Gastrocnemius medialis (tissue), 4 donors: ENCODE results near the gene PBX4. TPM values are rescaled to one million over a fixed set of nuclear protein-coding genes. Genes with fewer than 3 reads are reported as not detected.
A peak's percentile ranks its signal among the peaks of the same experiment; 100 is the strongest.

Source experiments
- ATAC-seq, 2 donors: fragments of 150-250 bp; one replicate each; pipeline ENCODE4 v1.9.1; 2016
- DNase-seq, 2 donors: peaks; one replicate each; pipeline ENCODE4 v3.0.0-alpha.2; 2019
- H3K27ac ChIP-seq, 4 donors: fragments of 200-600 bp; sonication (generic); 1 replicate in 1 of 4; 2 replicates in 3 of 4; pipeline ENCODE4 v1.5.1; 2016 to 2018; ENCODE audit warnings: mild to moderate bottlenecking in 2 of 4, moderate library complexity in 1 of 4
- H3K27me3 ChIP-seq, 3 donors: fragments of 200-600 bp; sonication (generic) in 2 of 3; 1 replicate in 1 of 3; 2 replicates in 2 of 3; pipeline versions ENCODE4 v1.5.1 to v1.6.0; 2016 to 2019; ENCODE audit warnings: mild to moderate bottlenecking in 1 of 3, moderate library complexity in 1 of 3
- H3K36me3 ChIP-seq, 2 donors: fragments of 200-600 bp; sonication (generic) in 1 of 2; one replicate each; pipeline ENCODE4 v1.5.1; 2017 to 2018
- H3K4me1 ChIP-seq, 2 donors: fragments of 200-600 bp; sonication (generic) in 1 of 2; one replicate each; pipeline ENCODE4 v1.5.1; 2016 to 2017; ENCODE audit warnings: mild to moderate bottlenecking in 2 of 2
- H3K4me3 ChIP-seq, 4 donors: fragments of 200-600 bp; sonication (generic) in 3 of 4; 1 replicate in 1 of 4; 2 replicates in 3 of 4; pipeline ENCODE4 v1.5.1; 2016 to 2019; ENCODE audit warnings: mild to moderate bottlenecking in 2 of 4
- H3K9me3 ChIP-seq, 3 donors: fragments of 200-600 bp; sonication (generic) in 2 of 3; 1 replicate in 1 of 3; 2 replicates in 2 of 3; pipeline ENCODE4 v1.5.1; 2016 to 2019
- POLR2A ChIP-seq, 2 donors: fragments of 450-650 bp; IDR thresholded peaks; one replicate each; pipeline ENCODE4 v1.6.1; 2017; ENCODE audit warnings: antibody characterized with exemption in 2 of 2, mild to moderate bottlenecking in 2 of 2, moderate library complexity in 2 of 2
- in situ Hi-C, 4 donors: fragments of 200-750 bp; cut with MboI; loops; one replicate each; pipeline versions ENCODE4 v1.15.0 to v1.8.0; 2017; ENCODE audit warnings: low sequenced_read_pairs in 4 of 4
- intact Hi-C: fragments of 100-400 bp; cut with DNase I; formaldehyde crosslinking; loops from one replicate; pipeline ENCODE4 v1.15.1; 2023; ENCODE audit warnings: low total_unique reads
- total RNA-seq, 4 donors: library from RNA; depleted of rRNA; stranded (reverse); fragments of >200 nt; gene quantifications; one replicate each; pipeline versions ENCODE4 v1.1.0 to v1.2.3, GENCODE V29; 2016
- TF ChIP-seq, protein P1 (sequence below), 5 experiments: fragments of 450-650 bp in 3 of 5; fragments of 200-600 bp in 2 of 5; sonication (generic) in 2 of 5; IDR thresholded peaks in 4 of 5; conservative IDR thresholded peaks in 1 of 5; 1 replicate in 4 of 5; 2 replicates in 1 of 5; pipeline ENCODE4 v1.5.1; 2016 to 2019; ENCODE audit warnings: antibody characterized with exemption in 5 of 5, mild to moderate bottlenecking in 3 of 5, moderate library complexity in 3 of 5

PBX4 gene
- total RNA-seq, 4 donors from 2014 or later, result not detected

DNA sequence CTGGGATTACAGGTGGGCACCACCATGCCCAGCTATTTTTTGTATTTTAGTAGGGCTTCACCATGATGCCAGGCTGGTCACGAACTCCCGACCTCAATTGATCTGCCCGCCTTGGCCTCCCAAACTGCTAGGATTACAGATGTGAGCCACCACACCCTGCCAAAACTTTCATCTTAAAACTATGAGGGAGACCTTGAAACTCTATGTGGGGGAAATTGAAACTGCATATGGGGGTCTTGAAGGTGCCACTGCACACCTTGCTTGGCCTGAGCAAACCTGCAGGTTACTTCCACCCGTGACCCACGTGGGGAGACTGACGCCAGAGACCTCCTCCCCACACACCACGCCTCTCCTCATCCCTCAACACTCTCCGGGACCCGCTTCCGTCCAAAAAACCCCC, 64.8 kb downstream of the PBX4 start:
- no peaks in the 10 kb centered on the region for H3K36me3 ChIP-seq
- in situ Hi-C loops (no loop called here), intact Hi-C loops (no loop called here)
- no peaks in the 10 kb centered on the region for H3K9me3 ChIP-seq
- no peaks in the 10 kb centered on the region for H3K4me1 ChIP-seq
- no peak overlapping the region for H3K4me3 ChIP-seq
- no peak overlapping the region for H3K27ac ChIP-seq
- peaks cover 10 to 13% (median 12%) of the 10 kb centered on the region in 3 donors for H3K27me3 ChIP-seq
- ATAC-seq (no peak), DNase-seq (no peak)
- TF ChIP-seq POLR2A (IDR thresholded peaks at IDR 0.05), result no peak
- TF ChIP-seq, protein P1, sequence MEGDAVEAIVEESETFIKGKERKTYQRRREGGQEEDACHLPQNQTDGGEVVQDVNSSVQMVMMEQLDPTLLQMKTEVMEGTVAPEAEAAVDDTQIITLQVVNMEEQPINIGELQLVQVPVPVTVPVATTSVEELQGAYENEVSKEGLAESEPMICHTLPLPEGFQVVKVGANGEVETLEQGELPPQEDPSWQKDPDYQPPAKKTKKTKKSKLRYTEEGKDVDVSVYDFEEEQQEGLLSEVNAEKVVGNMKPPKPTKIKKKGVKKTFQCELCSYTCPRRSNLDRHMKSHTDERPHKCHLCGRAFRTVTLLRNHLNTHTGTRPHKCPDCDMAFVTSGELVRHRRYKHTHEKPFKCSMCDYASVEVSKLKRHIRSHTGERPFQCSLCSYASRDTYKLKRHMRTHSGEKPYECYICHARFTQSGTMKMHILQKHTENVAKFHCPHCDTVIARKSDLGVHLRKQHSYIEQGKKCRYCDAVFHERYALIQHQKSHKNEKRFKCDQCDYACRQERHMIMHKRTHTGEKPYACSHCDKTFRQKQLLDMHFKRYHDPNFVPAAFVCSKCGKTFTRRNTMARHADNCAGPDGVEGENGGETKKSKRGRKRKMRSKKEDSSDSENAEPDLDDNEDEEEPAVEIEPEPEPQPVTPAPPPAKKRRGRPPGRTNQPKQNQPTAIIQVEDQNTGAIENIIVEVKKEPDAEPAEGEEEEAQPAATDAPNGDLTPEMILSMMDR (IDR thresholded peaks at IDR 0.05 in 4 of 5, conservative IDR thresholded peaks at IDR 0.05 in 1 of 5), result no peak

GRCh38 chr19:19552798-19553197, 65.7 kb downstream of the PBX4 start:
- intact Hi-C loops, result no loop called here
- no peaks in the 10 kb centered on the region for H3K4me1 ChIP-seq
- ATAC-seq (no peak), DNase-seq (no peak)
- H3K9me3 ChIP-seq, result no peaks in the 10 kb centered on the region
- peaks cover 16 to 20% (median 18%) of the 10 kb centered on the region in 3 donors for H3K27me3 ChIP-seq
- no peak overlapping the region for H3K4me3 ChIP-seq
- in situ Hi-C loops, result no loop called here
- no peak for TF ChIP-seq POLR2A (IDR thresholded peaks at IDR 0.05)
- TF ChIP-seq, protein P1 (IDR thresholded peaks at IDR 0.05 in 4 of 5, conservative IDR thresholded peaks at IDR 0.05 in 1 of 5), result peak in 1 of 5 experiments; percentile 37
- H3K36me3 ChIP-seq, result no peaks in the 10 kb centered on the region
- H3K27ac ChIP-seq, result no peak overlapping the region

DNA sequence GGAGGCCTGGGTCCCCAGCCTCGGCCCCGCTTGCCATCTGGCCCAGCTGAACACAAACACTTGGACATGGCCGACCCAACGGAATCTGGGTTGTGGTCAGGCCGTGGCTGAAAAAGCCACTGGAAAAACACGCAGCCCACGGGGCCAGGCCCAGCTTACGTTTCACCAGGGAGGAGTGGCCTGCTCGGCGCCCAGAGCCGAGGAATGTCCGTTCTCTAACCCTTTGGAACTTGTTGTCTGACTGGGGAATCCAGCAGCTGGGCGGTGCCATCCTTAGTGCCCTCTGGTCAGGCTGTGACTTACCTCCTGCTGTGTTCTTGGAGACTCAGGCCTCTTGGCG, 66.7 kb downstream of the PBX4 start:
- TF ChIP-seq POLR2A (IDR thresholded peaks at IDR 0.05), result no peak
- TF ChIP-seq, protein P1 (IDR thresholded peaks at IDR 0.05 in 4 of 5, conservative IDR thresholded peaks at IDR 0.05 in 1 of 5), result no peak
- in situ Hi-C loops (no loop called here), intact Hi-C loops (no loop called here)
- H3K4me3 ChIP-seq, result no peak overlapping the region
- no peaks in the 10 kb centered on the region for H3K9me3 ChIP-seq
- H3K27me3 ChIP-seq, result peaks cover 16 to 23% (median 21%) of the 10 kb centered on the region in 3 donors
- H3K27ac ChIP-seq, result no peak overlapping the region
- no peaks in the 10 kb centered on the region for H3K4me1 ChIP-seq
- DNase-seq (no peak), ATAC-seq (no peak)
- no peaks in the 10 kb centered on the region for H3K36me3 ChIP-seq

DNA sequence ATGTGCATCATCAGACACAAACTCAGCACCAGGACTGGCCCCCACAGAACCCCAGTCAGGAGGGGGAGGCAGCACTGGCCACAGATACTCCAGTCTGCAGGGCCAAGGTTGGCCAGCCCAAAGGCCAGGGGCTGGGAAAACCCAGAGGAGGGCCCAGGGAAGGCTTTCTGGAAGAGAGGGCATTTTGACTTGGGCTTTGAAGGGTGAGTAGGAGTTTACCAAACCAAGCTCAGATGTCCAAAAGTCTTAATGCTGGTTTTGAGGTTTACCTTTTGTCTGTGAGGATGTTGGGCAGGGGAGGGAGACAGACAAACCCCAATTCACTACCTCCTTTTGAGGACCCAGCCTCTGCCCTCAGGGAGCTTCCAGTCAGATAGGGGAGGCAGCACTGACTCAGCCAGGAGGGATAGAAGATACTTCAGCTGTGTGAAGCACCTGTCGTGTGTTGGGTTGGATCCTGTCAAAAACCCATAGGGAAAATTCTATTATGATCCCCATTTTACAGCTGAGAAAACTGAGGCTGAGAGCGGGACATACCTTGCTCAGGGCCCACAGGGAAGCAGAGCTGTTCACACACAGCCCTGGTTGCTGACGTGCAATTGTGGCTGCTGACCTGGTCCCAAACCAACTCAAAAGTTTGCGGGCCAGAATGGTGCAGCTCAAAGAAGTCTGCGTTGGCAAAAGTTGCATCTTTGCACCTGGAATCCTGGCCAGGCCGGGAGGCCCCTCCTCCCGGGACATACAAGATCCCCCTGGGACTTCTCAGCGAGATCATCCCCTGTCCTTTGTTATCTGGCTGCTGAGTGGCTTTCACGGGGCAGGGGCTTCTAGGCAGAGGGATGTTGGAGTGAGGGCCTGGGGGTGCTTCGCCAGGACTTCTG, 67.3 kb downstream of the PBX4 start:
- Histone ChIP-seq H3K4me3 (no peak overlapping the region), H3K9me3 (no peaks in the 10 kb centered on the region), H3K36me3 (no peaks in the 10 kb centered on the region), H3K27ac (no peak overlapping the region), H3K4me1 (no peaks in the 10 kb centered on the region), H3K27me3 (peaks cover 21 to 29% (median 24%) of the 10 kb centered on the region in 3 donors)
- intact Hi-C loops (no loop called here), in situ Hi-C loops (no loop called here)
- ATAC-seq, result no peak
- TF ChIP-seq, protein P1 (IDR thresholded peaks at IDR 0.05 in 4 of 5, conservative IDR thresholded peaks at IDR 0.05 in 1 of 5), result no peak
- no peak for TF ChIP-seq POLR2A (IDR thresholded peaks at IDR 0.05)
- no peak for DNase-seq
